Pancreas (tissue), 10 donors: ENCODE results near the gene TAB3. TPM values are rescaled to one million over a fixed set of nuclear protein-coding genes. Genes with fewer than 3 reads are reported as not detected.

Source experiments
- ATAC-seq, 4 donors: fragments of 200-7000 bp; cut with Tn5 transposase; one replicate each; pipeline versions ENCODE4 v1.8.0 to v1.9.1; 2020; ENCODE audit warnings: mild to moderate bottlenecking in 4 of 4, moderate library complexity in 4 of 4
- DNase-seq, 6 donors: peaks; one replicate each; pipeline ENCODE4 v3.0.0-alpha.2; 2020
- FAIRE-seq: peaks from 2 replicates; lab custom pipeline; 2012; peaks lifted over from hg19 to GRCh38; lab: Jason Lieb, UNC
- H3K27ac ChIP-seq, 4 donors: fragments of 200-600 bp; sonication (generic); 1 replicate in 3 of 4; 2 replicates in 1 of 4; pipeline versions ENCODE4 v1.5.0 to v1.8.0; 2020
- H3K27me3 ChIP-seq, 4 donors: fragments of 200-600 bp; one replicate each; pipeline ENCODE4 v1.8.0; 2021
- H3K36me3 ChIP-seq, 3 donors: fragments of 200-600 bp; sonication (generic) in 1 of 3; one replicate each; pipeline versions ENCODE4 v1.5.0 to v1.8.0; 2020 to 2021
- H3K4me1 ChIP-seq, 3 donors: fragments of 200-600 bp; one replicate each; pipeline ENCODE4 v1.8.0; 2021
- H3K4me3 ChIP-seq, 4 donors: fragments of 200-600 bp; sonication (generic) in 2 of 4; one replicate each; pipeline versions ENCODE4 v1.5.0 to v1.8.0; 2020 to 2021
- H3K9me3 ChIP-seq, 4 donors: fragments of 200-600 bp; one replicate each; pipeline ENCODE4 v1.8.0; 2021
- WGBS, 2 donors: extraction: QIAGEN DNeasy Blood & Tissue Kit; methylation state at CpG; one replicate each; pipeline ENCODE4 v1.1.7; 2013; 5-methylcytosine and 5-hydroxymethylcytosine counted together
- intact Hi-C, 3 donors: fragments of 100-400 bp; cut with DNase I; formaldehyde crosslinking; loops; one replicate each; pipeline versions ENCODE4 v1.11.1 to v1.14.2; 2022
- polyA plus RNA-seq, 2 donors: library from polyadenylated mRNA; stranded (reverse); fragments of 200-250 nt; gene quantifications; one replicate each; pipeline ENCODE4 v1.2.3, GENCODE V29; 2013
- total RNA-seq, 6 donors: library from RNA; stranded (reverse); fragmentation: NEBNext Ultra II Directional in 4 of 6; extraction: Animal tissue kit (Norgen Biotek cat#: 25700) in 4 of 6; gene quantifications; one replicate each; pipeline versions ENCODE4 v1.2.1 to v1.2.4, GENCODE V29; 2021 to 2023
- TF ChIP-seq, protein P1 (sequence below), 4 donors: fragments of 200-600 bp; sonication (generic) in 3 of 4; IDR thresholded peaks; one replicate each; pipeline versions ENCODE4 v1.5.0 to v1.8.0; 2021; ENCODE audit warnings: antibody characterized with exemption in 4 of 4
- donor health status: healthy with polysubstance abuse.
- donor health status: DM: no; HTN: no; CAD: no; lungs with moderate emphysema.
- donor health status: DM: no; HTN: no; CAD: no.
- donor health status: control.
- donor health status: control.
- donor health status: Bipolar disorder and iron deficiency.
- donor health status: DM: yes; HTN: yes; CAD: no.
- donor health status: DM: no; HTN: no; CAD: no.
- donor health status: DM: no; HTN: no; CAD: no.
- donor health status: DM: yes; HTN: yes; CAD: no.

The TAB3 gene
- total and polyA plus RNA-seq, 8 donors: 10.2 to 17.3 (median 13.7) TPM

GRCh38 chrX:30875957-30876356, 13.1 kb downstream of the TAB3 start:
- WGBS, 2 donors: 73 to 77% methylated on average over 3 of the region's 3 CpGs
- no peaks in the 10 kb centered on the region for H3K9me3 ChIP-seq
- intact Hi-C loops: no loop called here
- no peak overlapping the region for H3K4me3 ChIP-seq
- FAIRE-seq: peak; percentile 57
- H3K27me3 ChIP-seq: no peaks in the 10 kb centered on the region
- H3K4me1 ChIP-seq: peaks cover 0 to 2% (median 0%) of the 10 kb centered on the region in 3 donors
- DNase-seq: no peak
- no peak for ATAC-seq
- H3K36me3 ChIP-seq: no peaks in the 10 kb centered on the region
- TF ChIP-seq, protein P1, sequence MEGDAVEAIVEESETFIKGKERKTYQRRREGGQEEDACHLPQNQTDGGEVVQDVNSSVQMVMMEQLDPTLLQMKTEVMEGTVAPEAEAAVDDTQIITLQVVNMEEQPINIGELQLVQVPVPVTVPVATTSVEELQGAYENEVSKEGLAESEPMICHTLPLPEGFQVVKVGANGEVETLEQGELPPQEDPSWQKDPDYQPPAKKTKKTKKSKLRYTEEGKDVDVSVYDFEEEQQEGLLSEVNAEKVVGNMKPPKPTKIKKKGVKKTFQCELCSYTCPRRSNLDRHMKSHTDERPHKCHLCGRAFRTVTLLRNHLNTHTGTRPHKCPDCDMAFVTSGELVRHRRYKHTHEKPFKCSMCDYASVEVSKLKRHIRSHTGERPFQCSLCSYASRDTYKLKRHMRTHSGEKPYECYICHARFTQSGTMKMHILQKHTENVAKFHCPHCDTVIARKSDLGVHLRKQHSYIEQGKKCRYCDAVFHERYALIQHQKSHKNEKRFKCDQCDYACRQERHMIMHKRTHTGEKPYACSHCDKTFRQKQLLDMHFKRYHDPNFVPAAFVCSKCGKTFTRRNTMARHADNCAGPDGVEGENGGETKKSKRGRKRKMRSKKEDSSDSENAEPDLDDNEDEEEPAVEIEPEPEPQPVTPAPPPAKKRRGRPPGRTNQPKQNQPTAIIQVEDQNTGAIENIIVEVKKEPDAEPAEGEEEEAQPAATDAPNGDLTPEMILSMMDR (IDR thresholded peaks at IDR 0.05): no peak
- no peak overlapping the region for H3K27ac ChIP-seq

GRCh38 chrX:30874851-30875250, 14.2 kb downstream of the TAB3 start:
- no peak overlapping the region for H3K4me3 ChIP-seq
- DNase-seq (no peak), FAIRE-seq (no peak), ATAC-seq (no peak)
- TF ChIP-seq, protein P1 (IDR thresholded peaks at IDR 0.05): no peak
- H3K4me1 ChIP-seq: peaks cover 0 to 2% (median 0%) of the 10 kb centered on the region in 3 donors
- no peak overlapping the region for H3K27ac ChIP-seq
- WGBS, 2 donors: 77 to 90% methylated on average over 3 of the region's 3 CpGs
- no peaks in the 10 kb centered on the region for H3K36me3 ChIP-seq
- intact Hi-C loops: no loop called here
- H3K27me3 ChIP-seq: no peaks in the 10 kb centered on the region
- no peaks in the 10 kb centered on the region for H3K9me3 ChIP-seq

GRCh38 chrX:30870572-30870971, 18.5 kb downstream of the TAB3 start:
- Histone ChIP-seq H3K4me1 (peaks cover 0 to 5% (median 3%) of the 10 kb centered on the region in 3 donors), H3K27me3 (no peaks in the 10 kb centered on the region), H3K9me3 (no peaks in the 10 kb centered on the region), H3K4me3 (no peak overlapping the region), H3K27ac (no peak overlapping the region), H3K36me3 (no peaks in the 10 kb centered on the region)
- FAIRE-seq (no peak), ATAC-seq (no peak), DNase-seq (no peak)
- intact Hi-C loops: no loop called here
- 49 to 53% methylated on average over 2 of the region's 2 CpGs for WGBS, 2 donors
- TF ChIP-seq, protein P1 (IDR thresholded peaks at IDR 0.05): no peak

GRCh38 chrX:30865612-30866011, 23.4 kb downstream of the TAB3 start:
- no peak overlapping the region for H3K27ac ChIP-seq
- no peaks in the 10 kb centered on the region for H3K36me3 ChIP-seq
- no peaks in the 10 kb centered on the region for H3K9me3 ChIP-seq
- DNase-seq (no peak), ATAC-seq (peak in 3 of 4 donors; percentile 53 to 68 (median 68)), FAIRE-seq (no peak)
- intact Hi-C loops: no loop called here
- 32 to 41% methylated on average over 1 of the region's 1 CpG for WGBS, 2 donors
- H3K4me1 ChIP-seq: peaks cover 0 to 6% (median 6%) of the 10 kb centered on the region in 3 donors
- TF ChIP-seq, protein P1 (IDR thresholded peaks at IDR 0.05): no peak
- no peak overlapping the region for H3K4me3 ChIP-seq
- no peaks in the 10 kb centered on the region for H3K27me3 ChIP-seq

DNA sequence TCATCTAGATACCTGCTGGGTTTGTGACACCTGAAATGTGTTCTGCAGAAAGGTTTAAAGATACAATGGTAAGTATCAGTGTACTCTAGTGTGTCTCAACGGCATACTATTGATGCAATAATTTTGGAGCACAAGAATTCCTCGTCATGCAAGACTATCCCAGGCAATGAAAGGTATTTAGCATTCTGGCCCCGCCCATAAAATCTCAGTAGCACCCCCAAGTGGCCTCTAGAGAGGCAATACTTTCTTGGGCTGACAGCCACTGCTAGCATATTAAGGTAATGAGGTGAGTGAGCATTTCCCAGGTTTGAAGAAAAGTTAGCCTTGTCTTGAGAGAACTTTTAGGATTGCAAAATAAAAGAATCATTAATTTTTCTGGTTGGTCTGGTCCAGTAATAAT, 24.0 kb downstream of the TAB3 start:
- DNase-seq (no peak), FAIRE-seq (no peak), ATAC-seq (peak in 3 of 4 donors; percentile 37 to 66 (median 58))
- peak overlapping the region in 1 of 4 donors; percentile 28 for H3K27ac ChIP-seq
- intact Hi-C loops: no loop called here
- WGBS, 2 donors: 45 to 71% methylated on average over 3 of the region's 3 CpGs
- H3K9me3 ChIP-seq: no peaks in the 10 kb centered on the region
- H3K27me3 ChIP-seq: no peaks in the 10 kb centered on the region
- H3K36me3 ChIP-seq: no peaks in the 10 kb centered on the region
- H3K4me3 ChIP-seq: no peak overlapping the region
- TF ChIP-seq, protein P1 (IDR thresholded peaks at IDR 0.05): no peak
- peaks cover 0 to 6% (median 6%) of the 10 kb centered on the region in 3 donors for H3K4me1 ChIP-seq
